OCI-M2 (cell line): ENCODE data around the gene NFIA.

ENCODE experiments used
- DNase-seq: peaks from one replicate; lab custom pipeline; 2025; ENCODE audit not compliant: unreplicated experiment; lab: John Stamatoyannopoulos, UW

NFIA gene

DNA sequence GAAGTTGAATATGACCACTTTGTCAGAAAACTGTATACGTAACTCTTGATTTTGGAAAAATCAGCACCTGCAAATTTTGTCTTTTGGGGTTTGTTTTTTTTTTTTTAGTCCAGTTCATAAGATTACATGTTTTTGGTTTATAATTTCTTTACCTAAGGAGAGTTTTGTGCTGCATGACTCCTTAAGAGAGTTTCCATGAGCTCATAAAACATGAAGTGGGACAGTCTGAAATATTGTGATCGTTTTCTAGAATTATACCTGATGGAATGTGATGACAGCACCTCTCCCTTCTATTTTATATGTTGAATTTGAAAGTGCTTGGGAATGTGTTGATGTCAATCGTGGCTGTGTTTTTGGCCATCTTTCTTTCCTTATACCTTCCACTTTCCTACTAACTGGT lies 158.5 kb downstream of the NFIA start:
- DNase-seq, result no peak

DNA sequence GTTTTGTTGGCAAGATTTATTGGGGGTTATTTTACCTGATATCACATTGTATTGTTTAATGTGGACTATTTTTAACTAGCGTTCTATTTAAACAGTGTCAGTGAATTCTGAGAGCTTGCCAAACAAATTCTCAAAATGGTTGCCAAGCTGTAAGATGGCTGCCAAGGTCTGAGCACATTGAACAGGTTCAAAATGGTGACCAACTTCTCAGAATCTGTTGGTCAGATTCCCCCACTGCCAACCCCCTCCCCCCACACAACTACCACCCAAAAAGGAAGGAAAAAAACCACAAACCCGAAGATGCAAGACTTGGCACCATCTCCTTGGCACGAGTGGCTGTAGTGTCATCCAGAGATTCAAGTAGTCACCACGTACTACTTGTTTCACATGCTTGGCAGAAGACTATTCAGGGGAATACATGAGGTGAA lies 159.1 kb downstream of the NFIA start:
- no peak for DNase-seq

- no peak for DNase-seq
Observed at GRCh38 chr1:61241973-61242381, 159.6 kb downstream of the NFIA start.

DNA sequence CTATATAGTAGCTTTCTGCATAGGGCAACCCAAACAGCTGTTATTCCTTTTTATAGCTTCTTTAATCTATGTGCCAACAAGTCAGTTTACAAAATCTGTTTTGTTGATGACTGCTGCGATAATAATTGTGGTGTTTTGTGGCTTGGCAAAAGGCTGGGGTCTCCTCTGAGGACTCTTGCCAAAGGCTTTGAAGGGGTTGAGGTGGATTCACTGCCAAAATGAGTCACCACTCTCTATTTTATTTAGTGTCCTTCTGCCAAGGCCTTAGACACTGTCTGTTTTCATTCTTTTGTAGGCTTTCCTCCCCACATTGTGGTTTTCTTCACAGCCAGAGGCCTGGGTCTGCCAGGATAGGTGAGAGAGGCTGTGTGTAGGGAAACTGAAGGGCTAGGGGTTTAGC lies 161.8 kb downstream of the NFIA start:
- no peak for DNase-seq

GRCh38 chr1:61245696-61246400 lies 163.5 kb downstream of the NFIA start:
- no peak for DNase-seq

DNA sequence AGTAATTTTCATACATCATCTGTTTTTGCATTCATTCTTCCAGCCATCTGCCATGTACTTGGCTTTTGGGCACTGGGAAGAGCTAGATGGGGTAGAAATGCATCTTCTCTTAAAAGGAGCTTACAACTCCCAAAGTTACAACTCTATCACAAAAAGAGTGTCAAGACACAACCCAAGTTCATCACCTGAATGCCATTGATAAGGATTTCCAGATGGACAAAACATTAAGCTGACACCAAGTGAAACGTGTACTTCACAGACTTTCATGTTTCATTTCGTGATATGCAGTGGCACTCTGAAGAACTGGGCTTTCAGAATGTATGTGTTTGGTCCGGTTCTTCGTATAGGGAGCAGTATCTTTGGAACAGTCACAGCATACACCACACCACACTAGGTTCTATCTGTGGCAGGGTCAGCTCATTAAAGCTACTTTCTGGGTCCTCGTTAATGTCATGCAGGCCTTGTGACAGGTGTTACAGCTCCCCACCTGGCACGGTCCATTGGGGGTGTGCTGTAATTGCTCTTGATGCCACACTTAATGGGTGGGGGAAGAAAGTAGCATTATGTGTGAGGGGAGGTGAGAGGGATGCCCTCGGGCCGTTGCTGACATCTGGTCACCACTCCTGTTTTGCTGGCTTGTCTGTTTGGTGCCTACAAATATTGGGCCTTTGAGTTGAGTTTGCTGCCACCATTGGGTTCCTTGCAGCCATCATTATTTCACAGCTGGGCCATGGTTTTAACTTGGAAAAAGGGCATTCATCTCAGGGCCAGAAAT lies 164.9 kb downstream of the NFIA start:
- no peak for DNase-seq

DNA sequence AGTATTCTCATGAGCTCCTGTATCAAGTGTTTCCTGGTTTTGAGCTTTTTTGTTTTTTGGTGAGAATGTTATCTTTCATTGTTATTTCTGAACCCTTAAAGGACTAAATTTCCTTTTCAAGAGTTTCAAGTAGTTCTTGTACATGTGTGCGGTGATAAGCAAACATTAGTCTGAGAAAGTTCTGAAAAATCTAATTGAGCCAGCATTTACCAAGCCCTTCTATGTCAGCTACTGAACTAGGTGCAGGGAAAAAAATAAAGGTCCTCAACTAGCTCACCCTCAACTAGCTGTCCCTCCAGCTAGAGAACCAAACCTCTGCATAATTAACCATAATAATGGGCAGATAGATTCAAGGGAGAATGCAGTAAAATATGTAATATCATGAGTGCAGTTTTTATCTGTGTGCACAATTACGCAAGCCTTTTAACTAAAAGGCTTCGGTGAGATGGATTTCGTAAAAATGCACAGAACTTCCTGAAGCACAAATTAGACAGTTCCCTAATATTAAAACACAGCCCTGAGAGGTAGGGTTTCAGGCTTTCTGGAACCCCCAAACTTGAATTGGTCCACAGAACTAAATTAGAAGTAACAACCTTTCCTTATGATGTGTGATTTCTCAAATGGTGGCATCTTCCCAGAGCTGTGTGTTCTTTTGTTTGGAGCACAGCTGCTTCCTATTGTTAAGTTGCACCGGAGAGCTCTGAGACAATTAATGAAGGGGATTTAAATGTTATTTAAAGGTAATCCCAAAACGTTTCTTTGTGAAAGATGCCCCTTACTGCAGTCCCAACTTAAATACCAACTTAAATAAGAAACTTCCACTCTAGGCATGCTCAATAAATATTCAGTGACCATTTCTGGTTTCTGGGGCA lies 165.8 kb downstream of the NFIA start:
- no peak for DNase-seq

DNA sequence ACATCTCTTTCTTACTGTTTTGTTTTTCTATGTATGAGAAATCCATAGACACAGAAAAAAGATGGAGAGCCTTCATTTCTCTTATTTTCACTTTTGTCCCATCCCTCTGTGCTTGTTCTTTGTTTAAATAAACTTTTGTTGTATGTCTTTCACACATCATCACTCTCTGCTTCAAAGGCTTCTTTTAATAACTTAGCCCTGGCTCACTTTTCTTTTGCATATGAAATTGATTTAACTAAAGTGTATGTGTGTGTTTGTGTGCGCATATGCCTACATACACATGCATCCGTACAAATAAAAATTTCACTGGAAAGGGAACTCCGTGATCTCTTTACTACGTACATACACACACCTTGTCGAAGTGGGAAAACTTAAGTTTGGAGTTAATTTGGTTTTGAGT lies 168.6 kb downstream of the NFIA start:
- no peak for DNase-seq

DNA sequence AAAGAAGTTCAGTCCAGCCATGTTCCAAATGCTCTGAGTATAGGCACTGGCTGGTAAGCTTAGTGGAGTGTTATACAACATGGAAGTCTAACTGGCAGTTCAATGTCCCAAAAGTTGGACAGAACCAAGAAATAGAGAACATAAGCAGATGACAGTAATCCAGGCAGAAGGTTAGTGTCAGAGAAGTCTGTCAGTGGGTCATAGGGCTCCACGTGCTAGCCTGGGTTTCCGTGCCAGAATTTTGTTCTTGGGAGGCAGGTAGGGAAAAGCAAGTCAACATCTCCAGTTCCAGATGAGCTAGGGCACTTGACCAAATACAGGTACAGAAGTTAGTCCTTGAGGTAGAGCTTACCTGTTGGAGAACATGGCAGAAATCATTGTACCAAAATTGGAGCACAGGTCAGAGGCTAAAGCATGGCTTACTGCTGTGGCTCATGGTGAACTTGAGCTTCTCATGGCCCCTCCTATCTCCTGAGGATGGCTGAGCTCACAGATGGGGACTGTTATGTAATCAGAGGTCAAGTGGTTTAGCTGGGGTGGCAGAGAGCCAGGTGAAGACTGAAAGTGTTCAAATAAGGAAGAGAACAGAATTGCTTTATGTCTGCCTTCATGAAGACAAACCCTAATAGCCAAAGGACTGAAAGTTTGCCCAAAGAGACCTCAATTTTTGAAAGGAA lies 170.8 kb downstream of the NFIA start:
- DNase-seq, result no peak

DNA sequence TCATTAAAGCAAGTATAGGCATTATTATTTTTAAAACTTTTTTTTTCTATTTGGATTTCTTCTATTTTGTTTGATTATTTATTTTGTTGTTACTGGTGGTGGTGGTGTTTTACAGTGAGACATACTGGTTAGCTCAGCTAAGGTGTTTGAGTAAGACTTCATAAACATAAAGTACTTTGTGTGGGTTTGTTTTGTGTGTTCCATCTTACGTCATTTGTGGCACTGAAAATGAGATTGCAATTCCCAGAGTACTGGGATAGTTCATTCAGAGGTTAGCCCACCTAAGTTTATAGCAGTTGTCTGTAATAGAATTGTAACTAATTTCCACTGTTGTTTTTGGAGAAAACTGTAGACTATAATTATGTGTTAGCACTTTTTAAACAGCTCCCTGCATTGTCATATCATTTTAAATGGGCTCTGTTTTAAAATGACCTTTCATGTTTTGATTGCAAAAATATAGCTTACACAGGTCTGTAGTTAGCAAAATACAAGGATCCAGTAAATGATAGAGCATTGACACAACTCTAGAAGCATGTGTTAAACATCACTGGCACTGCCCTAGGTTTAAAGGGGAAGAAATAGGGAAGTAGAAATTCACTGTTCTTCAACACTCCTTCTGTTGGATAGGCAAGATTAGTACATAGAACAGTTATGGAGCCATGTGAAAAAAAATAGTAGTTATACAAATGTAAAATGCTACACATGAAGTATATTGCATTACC lies 171.7 kb downstream of the NFIA start:
- DNase-seq, result no peak

DNA sequence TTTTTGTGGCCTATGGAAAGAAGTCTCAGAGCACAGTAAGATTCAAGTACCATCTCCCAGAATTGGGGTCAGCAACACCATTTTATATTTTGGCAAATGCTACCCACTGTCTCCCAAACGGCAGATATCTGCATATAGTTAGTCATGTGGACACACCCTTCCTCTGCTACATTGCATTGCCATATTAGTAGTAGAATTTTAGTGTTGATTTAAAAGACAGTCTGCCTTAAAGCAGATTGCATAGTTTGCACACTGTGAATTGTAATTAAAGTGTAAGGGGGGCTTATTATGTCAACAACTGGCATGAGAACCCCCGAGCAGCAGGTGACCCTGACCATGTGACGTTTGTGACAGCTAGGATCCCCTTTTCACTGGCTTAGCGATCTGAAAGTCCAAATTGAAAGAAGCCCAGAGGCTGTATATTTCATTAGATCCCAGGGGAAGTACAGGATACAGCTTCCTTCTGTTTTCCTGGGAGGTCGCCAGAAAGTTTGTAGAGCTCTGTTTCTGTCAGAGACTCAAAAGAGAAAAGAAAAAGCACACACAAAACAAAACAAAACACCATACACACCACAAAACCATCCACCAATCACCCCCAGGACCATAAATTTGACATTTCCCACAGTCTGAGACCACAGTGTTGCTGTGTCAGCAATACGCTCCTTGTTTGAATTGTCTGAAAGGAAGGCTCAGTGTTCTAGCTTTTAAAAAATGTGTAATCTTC lies 172.4 kb downstream of the NFIA start:
- DNase-seq, result no peak

DNA sequence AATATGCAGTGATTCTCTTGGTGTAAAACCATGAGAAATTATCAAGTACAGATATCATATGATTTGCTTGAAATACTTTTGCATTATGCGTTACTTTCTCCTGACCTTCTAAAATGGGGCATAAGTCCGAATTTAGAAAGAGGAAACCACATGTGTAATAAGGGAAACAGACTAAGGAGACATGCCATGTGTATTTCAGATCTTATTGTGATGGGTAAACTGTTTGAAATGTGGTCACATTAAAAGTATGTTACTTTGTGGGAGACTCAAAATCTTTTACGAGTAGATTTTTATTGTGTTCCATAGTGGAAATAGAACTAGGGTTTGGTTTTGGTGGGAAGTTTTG lies 173.0 kb downstream of the NFIA start:
- DNase-seq, result no peak

GRCh38 chr1:61259379-61260148 lies 177.2 kb downstream of the NFIA start:
- no peak for DNase-seq

- no peak for DNase-seq
Observed at GRCh38 chr1:61260171-61260570, 177.8 kb downstream of the NFIA start.

GRCh38 chr1:61261595-61261994 lies 179.2 kb downstream of the NFIA start:
- no peak for DNase-seq

- DNase-seq, result no peak
Observed at GRCh38 chr1:61263905-61264824, 181.8 kb downstream of the NFIA start.

GRCh38 chr1:61264825-61265242 lies 182.5 kb downstream of the NFIA start:
- DNase-seq, result no peak

DNA sequence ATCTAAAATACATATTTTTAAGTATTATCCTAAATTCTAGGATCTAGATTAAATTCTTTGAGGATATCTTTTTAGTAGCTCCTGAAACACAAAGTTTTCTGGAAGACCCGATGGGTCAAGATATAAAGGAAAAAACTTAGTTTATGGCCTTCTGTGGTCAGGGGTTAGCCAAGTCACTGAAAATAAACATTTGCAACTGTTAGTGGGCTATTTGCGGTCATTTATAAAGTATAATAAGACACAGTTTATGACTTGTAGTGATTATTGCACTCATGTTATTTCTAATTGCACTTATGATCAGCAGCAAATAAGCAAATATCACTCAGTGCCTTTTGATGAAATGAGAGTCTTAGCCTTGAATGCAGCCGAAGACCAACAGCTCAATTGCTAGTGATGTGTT lies 183.3 kb downstream of the NFIA start:
- DNase-seq, result no peak
